ENCODE measurements around the gene MAST3.

GRCh38 chr19:18192673-18193387, 95.3 kb downstream of the MAST3 start, which contains the start of gene MPV17L2:
- TF ChIP-seq CTCF (IDR thresholded peaks at IDR 0.05; ENCODE audit: low read depth, low read length) = no peak
- no peak for TF ChIP-seq EZH2phosphoT487 (IDR thresholded peaks at IDR 0.05; ENCODE audit: low read depth)
